Measurements from ENCODE around the gene RYR1.
"Not testable (repeated sequence)": the region's sequence is repeated elsewhere in the genome, so short reads cannot be mapped to it uniquely, and the experiment has no call there.

The RYR1 gene

GRCh38 chr19:38513762-38514167 lies 80.3 kb downstream of the RYR1 start:
- DNase-seq (ENCODE audit: low read depth, low spot score) = no peak

DNA sequence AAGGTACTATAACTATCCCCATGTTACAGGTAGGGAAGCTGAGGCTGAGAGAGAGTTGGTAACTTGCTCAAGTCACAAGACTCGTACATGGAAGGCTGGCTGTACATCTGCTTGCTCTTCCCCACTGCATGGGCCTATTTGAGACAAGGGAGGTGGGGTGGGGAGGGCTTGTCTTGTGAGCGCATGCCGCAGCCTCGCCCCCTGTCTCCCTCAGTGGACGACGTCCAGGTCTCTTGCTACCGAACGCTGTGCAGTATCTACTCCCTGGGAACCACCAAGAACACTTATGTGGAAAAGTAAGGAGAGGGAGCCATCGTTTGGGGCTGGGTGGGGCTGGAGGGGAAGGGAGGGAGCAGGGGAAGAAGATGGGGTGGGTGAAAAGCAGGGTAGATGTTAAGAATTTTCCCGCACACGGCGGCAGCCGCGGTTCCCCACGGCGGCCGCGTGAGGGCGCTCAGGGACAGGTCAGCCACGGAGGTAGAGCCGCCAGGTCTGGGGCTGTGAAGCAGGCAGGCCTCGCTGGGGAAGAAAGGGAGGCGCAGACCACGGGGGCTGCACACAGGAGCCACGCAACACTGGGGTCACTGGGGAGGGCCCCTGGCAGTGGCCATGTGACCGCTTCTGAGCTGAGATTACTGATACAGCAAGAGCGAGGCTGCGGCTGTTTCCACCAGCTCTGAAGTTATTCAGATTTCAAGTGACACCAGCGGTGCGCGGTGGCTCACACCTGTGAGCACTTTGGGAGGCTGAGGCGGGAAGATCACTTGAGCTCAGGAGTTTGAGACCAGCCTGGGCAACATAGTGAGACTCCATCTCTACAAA lies 81.5 kb downstream of the RYR1 start:
- peak; percentile 57 for DNase-seq (ENCODE audit: low read depth, low spot score)

DNA sequence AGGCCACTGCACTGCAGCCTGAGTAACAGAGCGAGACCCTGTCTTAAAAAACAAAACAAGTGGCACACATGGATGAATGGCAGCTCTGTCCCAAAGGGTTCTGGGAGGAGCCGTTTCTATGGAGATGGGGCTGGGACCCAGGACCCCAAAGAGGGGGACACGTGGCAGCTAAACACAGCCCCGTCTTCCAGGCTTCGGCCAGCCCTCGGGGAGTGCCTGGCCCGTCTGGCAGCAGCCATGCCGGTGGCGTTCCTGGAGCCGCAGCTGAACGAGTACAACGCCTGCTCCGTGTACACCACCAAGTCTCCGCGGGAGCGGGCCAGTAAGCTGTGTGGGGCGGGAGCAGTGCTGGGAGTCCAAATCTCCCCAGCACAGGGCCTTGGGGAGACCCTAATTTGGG lies 82.4 kb downstream of the RYR1 start:
- no peak for DNase-seq (ENCODE audit: low read depth, low spot score)

DNA sequence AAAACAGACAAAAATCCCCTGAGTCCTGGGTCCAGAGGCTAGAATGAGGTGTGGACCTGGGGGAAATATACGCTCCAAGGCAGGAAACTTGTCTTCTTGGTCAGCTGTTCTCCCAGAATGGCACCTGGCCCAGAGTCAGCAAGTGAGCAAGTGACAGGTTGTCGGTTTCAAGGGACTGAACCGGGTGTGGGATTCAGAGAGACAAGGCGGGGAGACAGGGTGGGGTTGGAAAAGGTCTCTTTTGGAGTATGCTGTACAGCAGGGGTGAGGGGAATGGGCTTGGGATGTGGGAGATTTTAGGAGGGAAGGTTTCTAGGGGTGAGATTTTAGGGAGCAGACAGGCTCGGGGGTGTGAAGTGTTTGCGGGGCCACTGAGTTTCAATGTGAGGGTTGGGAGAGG lies 83.3 kb downstream of the RYR1 start:
- DNase-seq (ENCODE audit: low read depth, low spot score) = no peak

DNA sequence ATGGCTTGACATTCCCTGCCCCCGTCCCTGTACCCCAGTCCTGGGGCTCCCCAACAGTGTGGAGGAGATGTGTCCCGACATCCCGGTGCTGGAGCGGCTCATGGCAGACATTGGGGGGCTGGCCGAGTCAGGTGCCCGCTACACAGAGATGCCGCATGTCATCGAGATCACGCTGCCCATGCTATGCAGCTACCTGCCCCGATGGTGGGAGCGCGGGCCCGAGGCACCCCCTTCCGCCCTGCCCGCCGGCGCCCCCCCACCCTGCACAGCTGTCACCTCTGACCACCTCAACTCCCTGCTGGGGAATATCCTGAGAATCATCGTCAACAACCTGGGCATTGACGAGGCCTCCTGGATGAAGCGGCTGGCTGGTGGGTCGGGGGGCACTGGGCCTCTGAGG lies 83.8 kb downstream of the RYR1 start:
- no peak for DNase-seq (ENCODE audit: low read depth, low spot score)

DNA sequence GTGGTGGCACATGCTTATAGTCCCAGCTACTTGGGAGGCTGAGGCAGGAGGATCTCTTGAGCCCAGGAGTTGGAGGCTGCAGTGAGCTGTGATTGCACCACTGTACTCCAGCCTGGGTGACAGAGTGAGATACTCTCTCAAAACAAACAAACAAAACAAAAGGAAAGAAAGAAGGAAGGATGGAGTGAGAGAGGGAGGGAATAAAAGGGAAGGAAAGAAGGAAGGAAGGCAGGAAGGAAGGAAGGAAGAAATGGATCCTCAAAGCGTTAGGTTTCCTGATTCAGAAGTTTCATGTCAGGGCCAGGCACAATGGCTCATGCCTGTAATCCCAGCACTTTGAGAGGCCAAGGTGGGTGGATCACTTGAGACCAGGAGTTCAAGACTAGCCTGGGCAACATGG lies 84.5 kb downstream of the RYR1 start:
- DNase-seq (ENCODE audit: low read depth, low spot score) = not testable (repeated sequence)

GRCh38 chr19:38519168-38519567 lies 85.7 kb downstream of the RYR1 start:
- DNase-seq (ENCODE audit: low read depth, low spot score) = no peak

DNA sequence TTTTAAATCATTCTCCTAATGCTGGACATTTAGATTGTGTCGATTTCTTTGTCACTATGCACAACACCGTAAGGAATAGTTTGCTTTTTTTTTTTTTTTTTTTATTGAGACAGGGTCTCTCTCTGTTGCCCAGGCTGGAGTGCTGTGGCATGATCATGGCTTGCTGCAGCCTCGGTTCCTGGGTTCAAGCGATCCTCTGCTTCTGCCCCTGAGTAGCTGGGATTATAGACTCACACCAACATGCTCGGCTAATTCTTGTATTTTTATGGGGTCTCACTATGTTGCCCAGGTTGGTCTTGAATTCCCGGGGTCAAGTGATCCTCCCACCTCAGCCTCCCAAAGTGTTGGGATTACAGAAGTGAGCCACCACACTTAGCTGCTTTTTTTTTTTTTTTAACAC lies 86.5 kb downstream of the RYR1 start:
- DNase-seq (ENCODE audit: low read depth, low spot score) = no peak

- no peak for DNase-seq (ENCODE audit: low read depth, low spot score)
Measured at GRCh38 chr19:38522915-38523314, 89.4 kb downstream of the RYR1 start.

DNA sequence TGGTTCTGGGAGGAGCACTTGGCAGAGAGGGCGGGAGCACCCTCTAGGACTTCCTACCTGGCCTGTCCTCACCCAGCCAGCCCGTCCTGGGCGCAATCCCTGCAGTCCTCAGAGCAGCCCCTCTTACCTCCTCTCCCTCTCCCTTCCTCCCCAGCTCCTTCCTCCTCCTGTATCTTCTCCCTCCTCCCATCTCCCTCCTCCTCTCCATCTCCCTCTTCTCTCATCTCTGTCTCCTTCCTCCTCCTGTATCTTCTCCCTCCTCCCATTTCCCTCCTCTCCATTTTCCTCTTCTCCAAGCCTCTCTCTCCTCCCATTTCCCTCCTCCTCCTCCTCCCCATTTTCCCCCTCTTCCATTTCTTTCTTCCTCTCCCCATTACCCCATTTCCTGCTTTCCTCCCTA lies 89.8 kb downstream of the RYR1 start:
- no peak for DNase-seq (ENCODE audit: low read depth, low spot score)

DNA sequence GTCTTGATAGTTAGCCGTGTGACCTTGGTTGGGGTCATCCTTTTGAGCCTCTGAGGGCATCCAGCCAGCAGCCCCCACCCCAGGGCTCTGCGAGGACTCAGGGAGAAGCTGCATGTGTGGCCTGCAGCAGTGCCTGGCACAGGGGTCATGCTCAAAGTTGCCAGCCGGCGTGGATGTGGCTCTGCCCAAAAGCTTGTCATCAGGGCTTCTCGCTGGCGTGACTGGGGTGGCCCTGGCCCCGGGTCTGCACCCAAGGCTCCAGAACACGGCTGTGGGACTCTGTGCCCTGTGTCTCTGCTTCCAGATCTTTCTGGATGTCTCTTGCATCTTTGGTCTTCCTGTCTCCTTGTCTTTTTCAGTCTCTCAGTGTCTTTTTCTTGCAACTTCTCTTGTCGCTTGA lies 90.9 kb downstream of the RYR1 start:
- no peak for DNase-seq (ENCODE audit: low read depth, low spot score)

- no peak for DNase-seq (ENCODE audit: low read depth, low spot score)
Measured at GRCh38 chr19:38524994-38525634, 91.6 kb downstream of the RYR1 start.

DNA sequence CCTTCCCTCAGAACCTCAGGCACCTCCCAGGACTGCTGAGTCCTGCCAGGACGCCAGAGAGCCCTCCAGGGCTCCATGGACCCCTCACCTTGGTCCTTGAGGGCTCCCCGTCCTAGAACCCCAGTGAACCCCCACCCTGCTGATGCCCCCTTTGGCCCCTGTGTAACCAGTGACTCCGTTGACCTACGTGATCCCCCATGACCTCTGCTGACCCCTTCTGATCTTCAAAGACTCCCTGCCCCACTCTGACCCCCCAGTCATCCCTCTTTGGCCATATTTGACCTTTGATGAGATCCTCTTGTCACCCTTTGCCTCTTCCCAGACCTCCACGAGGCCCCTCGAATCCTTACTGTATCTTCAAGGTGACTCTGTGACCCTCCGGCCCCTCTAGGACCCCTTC lies 92.9 kb downstream of the RYR1 start:
- DNase-seq (ENCODE audit: low read depth, low spot score) = no peak

DNA sequence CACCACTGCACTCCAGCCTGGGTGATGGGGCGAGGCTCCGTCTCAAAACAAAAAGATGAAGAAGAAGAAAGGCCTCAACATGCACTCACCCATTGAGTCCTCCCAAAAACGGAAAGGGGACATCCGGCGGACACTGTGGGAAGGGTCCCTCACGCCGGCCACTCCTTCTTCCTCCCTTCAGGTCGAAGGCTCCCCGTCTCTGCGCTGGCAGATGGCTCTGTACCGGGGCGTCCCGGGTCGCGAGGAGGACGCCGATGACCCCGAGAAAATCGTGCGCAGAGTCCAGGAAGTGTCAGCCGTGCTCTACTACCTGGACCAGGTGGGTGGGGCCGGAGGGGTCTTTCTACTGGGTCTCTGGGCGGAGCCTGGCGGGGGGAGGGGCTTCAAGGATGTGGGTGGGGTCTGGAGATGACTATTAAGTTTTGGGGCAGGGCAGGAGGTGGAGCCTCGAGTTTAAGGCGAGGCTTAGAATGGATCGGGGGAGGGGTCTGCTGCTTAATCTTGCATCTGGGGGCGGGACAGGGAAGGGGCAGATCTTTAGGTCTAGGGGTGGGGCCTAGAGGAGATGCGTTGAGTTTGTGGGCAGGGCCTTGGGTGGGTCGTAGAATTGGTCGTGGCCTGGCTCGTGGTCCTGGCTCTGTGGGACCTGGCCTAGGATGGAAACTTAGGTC lies 94.1 kb downstream of the RYR1 start:
- DNase-seq (ENCODE audit: low read depth, low spot score) = no peak

GRCh38 chr19:38528213-38528755 lies 94.8 kb downstream of the RYR1 start:
- DNase-seq (ENCODE audit: low read depth, low spot score) = no peak

DNA sequence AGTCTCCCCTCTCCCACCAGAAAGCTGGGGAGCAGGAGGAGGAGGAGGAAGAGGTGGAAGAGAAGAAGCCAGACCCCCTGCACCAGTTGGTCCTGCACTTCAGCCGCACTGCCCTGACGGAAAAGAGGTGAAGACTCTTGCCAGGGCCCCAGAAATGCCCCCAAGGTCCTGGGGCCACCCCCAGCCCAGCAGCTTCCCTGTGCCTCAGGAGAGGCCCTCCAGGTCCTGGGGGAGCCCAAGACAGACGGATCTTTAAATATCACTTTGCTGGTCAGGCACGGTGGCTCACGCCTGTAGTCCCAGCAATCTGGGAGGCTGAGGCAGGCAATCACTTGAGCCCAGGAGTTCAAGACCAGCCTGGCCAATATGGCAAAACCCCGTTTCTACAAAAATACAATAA lies 95.4 kb downstream of the RYR1 start:
- DNase-seq (ENCODE audit: low read depth, low spot score) = no peak

DNA sequence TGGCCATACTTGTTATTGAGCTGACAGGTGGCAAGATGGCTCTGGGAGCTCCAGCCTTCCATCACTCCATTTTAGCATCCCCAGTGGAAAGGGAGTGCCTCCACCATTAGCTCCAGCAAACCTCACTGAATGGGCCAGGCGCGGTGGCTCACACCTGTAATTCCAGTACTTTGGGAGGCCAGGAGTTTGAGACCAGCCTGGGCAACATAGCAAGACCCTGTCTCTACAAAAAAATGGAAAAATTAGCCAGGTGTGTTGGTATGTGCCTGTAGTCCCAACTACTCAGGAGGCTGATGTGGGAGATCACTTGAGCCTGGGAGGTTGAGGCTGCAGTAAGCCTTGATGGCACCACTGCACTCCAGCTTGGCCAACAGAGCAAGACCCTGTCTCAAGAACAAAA lies 98.0 kb downstream of the RYR1 start:
- no peak for DNase-seq (ENCODE audit: low read depth, low spot score)

- DNase-seq (ENCODE audit: low read depth, low spot score) = no peak
Measured at GRCh38 chr19:38532939-38533338, 99.4 kb downstream of the RYR1 start.

DNA sequence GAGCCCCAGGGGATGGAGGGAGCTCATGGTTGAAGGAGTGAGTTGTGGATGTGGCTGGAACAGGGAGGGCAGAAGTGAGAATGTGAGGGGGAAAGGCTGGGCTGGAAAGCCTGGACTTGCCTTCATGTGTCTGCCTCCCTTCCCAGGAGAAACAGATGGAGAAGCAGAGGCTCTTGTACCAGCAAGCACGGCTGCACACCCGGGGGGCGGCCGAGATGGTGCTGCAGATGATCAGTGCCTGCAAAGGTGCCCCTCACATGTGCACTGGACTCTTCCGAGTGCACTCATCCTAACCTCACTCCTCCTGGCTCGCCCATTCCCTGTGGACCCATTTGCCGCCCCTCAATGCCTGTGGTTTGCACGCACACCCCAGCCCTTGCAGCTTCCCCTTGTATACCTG lies 101.1 kb downstream of the RYR1 start:
- DNase-seq (ENCODE audit: low read depth, low spot score) = no peak

DNA sequence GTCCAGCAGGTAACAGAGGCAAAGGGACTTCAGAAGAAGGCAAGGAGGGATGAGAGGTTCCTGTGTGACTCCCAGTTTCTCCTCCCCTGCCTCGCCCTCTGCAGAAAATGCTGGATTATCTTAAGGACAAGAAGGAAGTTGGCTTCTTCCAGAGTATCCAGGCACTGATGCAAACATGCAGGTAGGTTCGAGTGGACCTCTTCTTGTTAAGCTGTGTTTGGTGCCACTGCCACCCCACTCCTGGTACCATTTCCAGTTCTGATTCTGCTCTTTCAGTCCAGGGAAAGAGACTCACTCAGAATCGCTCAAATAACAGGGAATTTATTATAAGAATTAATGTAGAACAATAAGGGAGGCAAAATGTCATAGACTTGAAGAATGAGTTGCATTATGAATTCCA lies 101.7 kb downstream of the RYR1 start:
- DNase-seq (ENCODE audit: low read depth, low spot score) = no peak

GRCh38 chr19:38537071-38537936 lies 103.8 kb downstream of the RYR1 start:
- DNase-seq (ENCODE audit: low read depth, low spot score) = no peak

DNA sequence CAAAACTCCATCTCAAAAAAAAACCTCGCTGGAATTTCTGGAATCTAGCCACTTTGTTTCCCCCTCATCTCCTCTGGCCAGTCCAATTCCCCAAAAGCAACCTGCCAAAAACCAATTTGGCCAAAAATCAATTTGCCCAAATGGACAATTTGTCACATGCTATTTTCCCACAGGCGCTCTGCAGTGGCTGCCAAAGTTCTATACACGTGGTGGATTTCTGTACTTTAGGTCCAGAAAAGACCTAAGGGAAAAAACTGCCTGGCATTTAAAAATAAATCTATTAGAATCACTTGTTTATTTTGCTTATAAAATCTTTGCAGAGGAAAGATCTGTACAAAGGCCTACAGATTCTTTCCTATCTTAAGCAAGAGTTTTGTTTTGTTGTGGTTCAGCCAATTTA lies 104.9 kb downstream of the RYR1 start:
- DNase-seq (ENCODE audit: low read depth, low spot score) = no peak
